GM18907 (cell line): ENCODE measurements around the gene ABT1.
"Not testable (repeated sequence)": the region's sequence is repeated elsewhere in the genome, so short reads cannot be mapped to it uniquely, and the experiment has no call there.

Source experiments
- ATAC-seq: cut with Tn5 transposase; IDR thresholded peaks from one replicate; pipeline ENCODE4 v1.9.1; 2021; ENCODE audit warnings: mild to moderate bottlenecking, moderate library complexity; ENCODE audit not compliant: unreplicated experiment

ABT1 gene

DNA sequence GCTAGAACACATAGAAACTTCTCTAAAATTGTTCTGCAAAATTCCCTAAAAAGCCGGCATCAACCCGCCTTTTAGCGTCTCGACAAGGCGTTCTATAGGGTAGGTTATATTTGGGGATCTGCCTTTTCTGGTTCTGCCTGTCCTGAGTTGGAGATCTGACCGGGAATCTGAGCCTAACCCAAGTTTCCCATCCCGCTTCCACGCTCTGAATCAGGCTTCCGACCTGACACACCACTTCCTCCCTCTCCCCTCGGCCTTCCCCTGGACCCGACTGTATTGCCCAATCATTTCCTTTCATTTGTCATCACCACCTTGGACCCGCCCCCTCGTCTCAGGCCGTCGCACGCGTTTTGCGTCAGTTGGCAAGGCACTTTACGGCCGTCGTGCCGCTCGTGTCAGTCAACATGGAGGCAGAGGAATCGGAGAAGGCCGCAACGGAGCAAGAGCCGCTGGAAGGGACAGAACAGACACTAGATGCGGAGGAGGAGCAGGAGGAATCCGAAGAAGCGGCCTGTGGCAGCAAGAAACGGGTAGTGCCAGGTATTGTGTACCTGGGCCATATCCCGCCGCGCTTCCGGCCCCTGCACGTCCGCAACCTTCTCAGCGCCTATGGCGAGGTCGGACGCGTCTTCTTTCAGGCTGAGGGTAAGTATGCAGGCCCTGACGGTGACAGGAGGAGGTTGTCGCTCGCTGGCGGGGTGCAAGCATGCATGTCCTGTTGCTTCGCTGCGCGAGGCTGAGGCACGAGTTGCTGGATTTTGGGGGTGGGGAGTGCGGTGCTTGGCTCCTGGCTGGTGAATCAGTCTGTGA, at the start of gene ABT1:
Gene ABT1 (plus strand): TSS at position 375 of the 810 bp plus-strand sequence. CDS start 30 bp downstream, at position 405.
- ATAC-seq, result peak; percentile 80

DNA sequence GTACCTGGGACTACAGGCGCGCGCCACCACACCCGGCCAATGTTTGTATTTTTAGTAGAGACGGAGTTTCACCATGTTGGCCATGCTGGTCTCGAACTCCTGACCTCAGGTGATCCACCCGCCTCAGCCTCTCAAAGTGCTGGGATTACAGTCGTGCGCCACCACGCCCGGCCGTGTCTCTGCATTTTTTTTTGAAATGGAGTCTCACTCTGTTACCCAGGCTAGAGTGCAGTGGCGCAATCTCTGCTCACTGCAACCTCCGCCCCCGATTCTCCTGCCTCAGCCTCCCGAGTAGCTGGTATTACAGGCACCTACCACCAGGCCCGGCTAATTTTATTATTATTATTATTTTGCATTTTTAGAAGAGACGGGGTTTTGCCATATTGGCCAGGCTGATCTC, 49.4 kb upstream of the ABT1 start:
- ATAC-seq, result not testable (repeated sequence)

DNA sequence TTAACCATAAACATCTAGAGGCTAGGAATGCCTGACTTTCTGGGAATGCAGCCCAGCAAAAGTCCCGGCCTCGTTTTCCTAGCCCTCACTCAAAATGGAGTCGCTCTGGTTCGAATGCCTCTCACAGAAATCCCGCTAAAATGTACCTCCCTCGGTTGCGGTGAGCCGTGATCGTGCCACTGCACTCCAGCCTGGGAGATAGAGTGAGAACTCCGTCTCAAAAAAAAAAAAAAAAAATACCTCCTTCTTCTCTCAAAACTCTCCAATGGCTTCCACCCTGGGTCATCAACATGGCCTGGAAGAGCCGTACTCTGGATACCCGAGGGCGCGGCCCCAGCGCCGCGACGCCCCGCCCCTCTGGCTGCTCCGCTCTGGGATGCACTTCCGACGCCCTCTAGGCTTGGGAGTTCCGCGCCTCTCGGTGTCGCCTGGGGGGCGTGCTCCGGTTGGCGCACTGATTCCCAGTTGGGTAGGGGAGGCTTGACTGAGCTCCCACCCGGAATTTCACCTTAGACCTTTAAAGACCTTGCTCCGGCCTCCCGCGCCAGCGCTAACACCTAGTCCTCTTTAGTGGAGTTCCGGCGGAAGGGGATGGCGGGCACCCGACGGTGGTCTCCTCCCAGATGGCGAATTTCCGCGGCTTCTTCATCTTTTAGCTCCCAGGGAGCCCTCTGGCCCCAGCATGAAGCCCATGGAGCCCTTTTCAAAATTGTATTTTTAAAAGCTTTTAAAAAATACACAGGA, 46.3 kb upstream of the ABT1 start:
- no peak for ATAC-seq

DNA sequence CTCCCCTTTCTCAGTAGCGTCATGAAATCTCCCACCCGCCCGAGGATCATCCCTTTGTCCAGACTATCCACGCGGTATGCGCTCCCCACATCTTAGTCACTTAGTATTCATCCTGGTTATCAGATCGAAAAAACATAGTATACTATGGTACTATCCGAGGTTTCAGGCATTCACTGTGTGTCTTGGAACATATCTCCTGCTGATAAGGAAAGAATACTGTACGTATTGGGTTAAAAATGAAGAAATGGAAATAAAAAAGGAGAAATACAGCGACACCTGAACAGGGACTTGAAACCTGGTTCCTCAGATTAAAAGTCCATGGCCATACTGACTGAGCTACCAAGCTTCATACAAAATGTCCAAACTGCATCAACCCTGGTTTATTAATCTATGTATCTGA, 44.5 kb upstream of the ABT1 start:
- no peak for ATAC-seq

DNA sequence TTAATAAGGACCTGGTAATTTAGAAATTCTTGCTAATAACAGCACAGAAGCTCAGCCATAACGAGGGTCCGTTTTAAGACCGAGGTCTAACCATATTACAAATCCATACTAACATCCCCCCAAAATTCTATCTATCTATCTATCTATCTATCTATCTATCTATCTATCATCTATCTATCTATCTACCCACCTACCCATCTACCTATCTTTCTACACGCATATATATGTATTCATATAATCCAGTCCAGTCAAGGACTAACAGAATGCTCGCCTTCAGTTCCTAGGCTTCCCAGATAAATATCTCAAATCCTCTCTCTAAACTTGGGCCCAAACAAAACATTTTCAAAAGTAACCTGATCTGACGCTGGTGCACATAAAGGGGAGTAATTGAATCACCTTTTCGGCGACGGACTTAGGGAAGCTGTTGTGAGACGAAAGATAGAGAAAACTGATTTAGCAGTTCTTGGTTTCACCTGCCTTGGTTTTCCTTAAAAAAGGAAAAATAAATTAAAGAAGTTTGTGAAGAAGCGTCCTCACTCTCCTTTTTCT, 44.0 kb upstream of the ABT1 start:
- no peak for ATAC-seq

DNA sequence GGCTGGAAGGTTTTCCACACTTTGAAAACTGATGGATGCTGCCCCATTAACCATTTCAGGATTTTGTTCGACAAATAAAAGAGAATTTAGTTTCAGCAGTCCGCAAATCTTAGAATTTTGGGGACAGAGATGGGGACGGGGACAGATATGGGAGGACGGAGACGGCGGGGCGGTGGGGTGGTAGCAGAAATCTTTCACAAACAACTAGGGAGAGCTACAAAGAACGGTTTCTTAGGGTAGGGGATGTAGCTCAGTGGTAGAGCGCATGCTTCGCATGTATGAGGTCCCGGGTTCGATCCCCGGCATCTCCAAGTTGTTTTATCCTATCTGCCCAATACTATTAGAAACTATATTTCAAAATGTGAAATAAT, 43.5 kb upstream of the ABT1 start:
- ATAC-seq, result peak; percentile 49

DNA sequence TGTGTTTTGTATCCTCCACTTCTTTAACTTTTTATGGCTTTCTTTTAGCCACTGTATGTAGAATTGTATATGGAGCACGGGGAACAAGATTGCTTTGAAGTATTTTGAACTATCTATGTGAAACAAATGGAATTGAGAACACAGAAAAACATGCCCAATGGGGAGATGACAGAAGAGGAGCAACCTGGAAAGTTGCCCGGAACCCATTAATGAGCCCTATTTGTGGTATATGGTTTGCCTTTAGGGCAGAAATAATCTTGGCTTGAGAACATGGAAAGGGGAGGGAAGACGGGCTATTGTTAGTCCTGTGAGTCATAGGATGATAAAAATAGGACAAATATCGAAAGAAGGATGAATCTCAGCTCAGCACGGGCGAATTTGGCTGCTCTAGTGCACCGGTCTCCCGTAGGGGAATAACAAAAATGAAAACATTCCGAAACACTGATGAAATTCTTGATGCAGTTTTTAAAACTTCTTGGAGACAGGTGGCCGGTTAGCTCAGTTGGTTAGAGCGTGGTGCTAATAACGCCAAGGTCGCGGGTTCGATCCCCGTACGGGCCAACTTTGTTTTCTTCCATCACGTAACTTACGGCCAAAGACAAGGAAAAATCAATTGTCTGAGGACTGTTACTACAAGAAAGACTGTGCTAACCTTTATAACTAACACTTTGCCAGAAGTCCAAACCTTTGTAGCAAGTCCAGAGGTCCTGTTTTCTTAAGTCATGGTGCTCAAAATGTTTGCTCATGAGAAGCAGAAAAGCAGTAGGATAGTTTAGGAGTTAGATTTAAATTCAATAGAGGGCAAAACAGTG, 42.9 kb upstream of the ABT1 start:
- peak; percentile 37 for ATAC-seq

DNA sequence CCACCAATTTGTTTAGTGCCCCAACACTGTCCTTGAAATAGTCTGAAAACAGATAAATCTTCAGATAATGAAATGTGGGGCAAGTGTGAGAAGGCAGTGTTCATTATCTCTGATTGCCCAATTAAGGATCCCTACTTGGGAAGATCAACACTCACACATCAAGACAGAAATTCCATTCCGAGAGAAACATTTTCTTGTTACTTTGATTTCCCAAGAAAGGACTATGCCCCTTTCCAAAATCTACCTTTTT, 42.4 kb upstream of the ABT1 start:
- ATAC-seq, result peak; percentile 1

DNA sequence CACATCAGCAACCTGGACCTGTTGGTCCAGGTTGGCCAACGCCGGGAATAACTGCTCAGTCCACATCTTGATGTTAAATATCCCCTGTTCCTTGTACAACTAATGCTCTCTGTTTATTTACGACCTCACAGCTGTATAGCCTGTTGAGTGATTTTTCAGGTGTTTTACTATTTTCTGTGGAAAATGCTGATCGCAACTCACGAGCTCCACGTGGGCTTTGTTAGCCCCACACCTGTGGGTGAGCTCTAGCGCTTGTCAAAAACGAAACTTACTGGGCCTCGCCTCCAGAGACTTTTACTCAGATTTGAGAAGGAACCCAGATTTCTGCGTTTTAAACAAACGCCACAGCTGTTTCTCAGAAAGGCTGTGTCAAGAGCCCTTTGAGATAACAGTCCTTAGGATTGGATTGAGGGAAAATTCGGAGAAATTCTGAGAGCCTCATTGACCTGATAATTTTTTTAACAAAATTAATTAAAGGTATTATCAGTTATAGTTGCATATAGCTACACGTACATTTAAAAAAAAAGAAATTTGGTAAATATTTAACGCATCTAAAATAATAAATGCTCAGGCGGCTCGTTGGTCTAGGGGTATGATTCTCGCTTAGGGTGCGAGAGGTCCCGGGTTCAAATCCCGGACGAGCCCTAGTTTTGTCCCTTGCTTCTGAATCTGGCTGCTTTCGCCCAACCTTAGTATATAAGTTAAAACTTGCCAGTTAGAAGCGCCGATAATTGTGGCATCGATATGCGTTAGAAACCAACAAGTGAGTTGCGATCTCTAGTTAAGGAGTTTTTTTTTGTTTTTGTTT, 41.9 kb upstream of the ABT1 start:
- peak; percentile 27 for ATAC-seq

DNA sequence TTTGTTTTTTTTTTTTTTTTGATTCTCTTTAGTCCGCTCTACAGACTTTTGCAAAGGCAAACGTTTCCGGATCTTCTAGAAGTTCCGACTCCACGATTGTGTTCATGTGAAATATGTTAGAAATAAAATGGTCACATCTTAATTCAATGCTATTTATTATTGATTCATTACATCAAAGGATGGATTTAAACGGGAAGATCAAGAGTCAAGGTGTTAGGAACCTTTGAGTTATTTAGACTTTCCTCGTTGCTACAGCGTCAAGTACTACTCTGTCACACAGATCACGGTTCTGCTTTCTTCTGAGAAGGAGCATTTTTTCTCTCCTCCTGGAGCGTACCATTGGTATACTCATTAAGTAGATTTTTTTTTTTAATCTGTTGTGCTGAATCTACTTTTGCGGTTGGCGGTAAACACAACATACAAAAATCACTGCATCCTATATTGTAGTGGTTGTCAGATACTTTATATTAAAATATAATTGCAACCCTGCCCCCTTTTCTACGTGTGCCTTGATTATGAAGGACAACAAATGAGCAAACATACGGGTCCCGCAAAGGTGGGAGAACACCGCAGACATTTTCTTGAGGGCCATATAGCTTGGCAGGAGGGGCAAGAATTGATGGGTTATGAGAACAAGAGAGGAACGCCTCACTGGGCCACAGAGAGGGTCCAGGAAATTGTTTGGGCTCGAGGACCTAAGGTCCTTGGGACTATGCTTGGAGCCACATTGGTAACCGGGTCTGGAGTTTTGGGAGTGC, 41.1 kb upstream of the ABT1 start:
- no peak for ATAC-seq

DNA sequence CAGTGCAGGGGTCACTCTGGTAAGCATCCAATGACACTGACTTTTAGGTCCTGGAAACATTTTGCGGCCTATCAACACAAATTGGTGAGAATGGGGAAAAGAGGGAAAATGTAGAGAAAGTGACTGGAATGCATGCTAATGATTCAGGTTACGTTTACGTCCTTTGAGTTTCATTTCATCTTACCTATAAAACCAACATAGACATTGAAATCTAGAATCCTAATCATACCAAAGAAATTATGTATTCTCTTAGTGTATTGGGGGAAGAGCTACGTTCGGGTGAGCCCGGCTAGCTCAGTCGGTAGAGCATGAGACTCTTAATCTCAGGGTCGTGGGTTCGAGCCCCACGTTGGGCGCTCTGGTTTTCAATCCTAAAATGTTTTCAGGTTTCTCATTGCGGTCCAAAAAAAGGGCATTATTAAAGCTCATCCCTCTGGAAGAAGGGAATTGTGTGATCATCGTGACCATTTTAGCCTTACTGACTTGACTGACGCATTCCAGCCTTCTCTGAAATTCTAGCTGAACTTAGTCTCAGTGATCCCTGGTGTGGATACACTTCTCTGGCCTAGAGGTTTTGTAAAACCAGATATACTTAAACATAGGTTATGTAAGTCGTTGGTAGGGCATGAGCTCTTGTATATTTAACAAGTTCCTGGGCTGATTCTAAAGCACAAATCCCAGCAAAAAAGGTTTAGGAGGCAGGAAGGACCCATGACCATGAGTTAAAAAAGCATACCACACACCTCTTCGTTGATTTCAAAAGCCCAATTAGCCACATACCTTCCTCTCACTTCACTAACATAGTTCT, 40.3 kb upstream of the ABT1 start:
- no peak for ATAC-seq

DNA sequence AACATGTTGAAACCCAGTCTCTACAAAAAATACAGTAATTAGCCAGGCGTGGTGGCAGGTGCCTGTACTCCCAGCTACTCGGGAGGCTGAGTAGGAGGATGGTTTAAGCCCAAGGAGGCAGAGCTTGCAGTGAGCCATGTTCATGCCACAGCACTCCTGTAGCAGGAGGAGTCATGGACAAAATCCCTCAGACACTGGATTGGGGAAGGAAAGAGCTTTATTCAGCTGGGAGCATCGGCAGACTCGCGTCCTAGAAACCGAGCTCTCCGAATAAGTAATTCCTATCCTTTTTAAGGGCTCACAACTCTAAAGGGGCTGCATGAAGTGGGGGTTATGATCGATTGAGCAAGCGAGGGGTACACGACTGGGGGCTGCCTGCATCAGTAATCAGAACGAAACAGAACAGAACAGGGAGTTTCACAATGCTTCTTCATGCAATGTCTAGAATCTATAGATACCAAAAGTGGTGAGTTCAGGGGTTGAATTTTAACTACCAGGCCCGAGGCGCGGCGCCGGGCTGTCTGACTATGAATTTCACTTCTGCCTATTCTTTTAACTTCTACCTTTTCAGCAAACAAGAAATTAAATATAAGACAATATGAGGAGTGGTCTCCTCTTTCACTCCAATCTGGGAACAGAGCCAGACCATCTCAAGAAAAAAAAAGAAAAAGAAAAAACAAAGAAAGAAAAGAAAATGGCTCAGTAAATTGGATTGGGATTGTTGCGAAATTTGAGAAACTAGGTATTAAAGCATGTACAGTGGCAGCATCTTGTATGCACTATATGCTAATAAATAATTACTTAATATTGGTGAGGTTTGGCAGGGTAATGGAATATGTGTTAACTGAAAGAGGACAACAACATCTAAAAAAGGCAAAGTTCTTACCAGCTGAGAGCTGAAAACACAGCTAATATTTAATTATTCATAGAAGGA, 35.0 kb upstream of the ABT1 start:
- peak; percentile 46 for ATAC-seq

DNA sequence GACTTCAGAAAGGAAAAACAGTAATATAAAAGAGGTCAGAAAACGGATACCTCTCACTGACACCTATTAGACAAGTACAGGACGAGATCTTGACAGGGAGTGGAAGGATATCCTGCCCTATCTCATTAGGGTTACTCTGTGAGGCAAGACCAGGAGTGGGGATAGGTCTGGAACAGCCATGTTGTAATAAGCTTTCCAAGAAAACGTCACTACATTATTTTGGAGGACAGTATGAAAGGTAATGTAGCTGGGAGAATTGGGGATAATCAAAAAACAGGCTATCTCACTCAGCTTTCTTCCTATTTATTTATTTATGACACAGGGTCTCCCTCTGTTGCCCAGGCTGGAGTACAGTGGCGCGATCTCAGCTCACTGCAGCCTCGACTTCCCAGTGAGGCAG, 33.3 kb upstream of the ABT1 start:
- no peak for ATAC-seq

DNA sequence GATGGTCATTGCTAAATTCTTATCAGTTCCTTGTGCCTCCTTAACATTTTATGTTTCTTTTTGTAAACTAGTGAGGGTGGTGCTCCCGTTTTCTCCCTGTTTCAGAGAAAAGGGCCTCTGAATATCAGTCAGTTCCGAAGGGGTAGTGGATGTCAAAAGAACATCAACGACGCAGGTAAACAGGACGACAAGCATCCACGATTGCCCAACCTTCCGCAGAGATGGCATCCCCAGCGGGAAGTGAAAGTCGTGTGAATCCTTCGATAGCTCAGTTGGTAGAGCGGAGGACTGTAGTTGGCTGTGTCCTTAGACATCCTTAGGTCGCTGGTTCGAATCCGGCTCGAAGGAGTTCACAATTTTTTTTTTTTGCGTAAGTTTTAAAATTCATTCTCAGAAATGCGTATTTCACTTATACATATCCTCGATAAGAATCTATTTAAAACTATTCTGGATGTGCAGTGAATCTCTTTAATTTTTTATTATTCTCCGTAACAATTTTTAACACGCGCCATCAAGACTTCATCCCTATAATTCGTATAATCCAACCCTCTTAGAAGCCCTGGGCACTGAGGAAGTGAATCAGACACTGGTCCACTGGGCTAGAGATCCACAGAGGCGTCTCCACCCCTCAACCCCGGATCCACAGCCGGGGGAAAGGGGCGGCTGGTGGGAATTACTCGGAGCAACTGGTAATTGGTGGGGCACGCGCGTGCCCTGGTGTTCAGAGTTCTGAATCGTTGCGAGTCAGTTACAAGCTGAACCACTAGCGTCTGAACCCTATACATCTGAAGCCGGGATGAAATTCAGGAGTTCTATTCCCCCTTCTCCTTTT, 27.9 kb upstream of the ABT1 start:
- peak; percentile 69 for ATAC-seq

DNA sequence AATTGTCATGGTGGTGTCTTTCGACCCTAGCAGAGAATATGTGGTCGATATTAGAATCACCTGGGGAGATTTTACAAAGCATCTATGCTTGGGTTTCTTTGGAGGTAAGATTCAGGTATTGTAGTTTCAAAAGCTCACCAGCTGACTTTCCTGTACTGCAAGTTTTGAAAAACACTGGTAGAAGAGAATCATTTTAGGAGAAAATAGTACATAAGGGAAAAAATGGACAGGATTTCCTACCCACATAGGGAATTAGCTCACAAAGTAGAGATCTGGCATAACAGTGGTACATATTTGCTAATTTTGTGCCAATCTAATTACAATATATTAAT, 27.4 kb upstream of the ABT1 start:
- ATAC-seq, result no peak

DNA sequence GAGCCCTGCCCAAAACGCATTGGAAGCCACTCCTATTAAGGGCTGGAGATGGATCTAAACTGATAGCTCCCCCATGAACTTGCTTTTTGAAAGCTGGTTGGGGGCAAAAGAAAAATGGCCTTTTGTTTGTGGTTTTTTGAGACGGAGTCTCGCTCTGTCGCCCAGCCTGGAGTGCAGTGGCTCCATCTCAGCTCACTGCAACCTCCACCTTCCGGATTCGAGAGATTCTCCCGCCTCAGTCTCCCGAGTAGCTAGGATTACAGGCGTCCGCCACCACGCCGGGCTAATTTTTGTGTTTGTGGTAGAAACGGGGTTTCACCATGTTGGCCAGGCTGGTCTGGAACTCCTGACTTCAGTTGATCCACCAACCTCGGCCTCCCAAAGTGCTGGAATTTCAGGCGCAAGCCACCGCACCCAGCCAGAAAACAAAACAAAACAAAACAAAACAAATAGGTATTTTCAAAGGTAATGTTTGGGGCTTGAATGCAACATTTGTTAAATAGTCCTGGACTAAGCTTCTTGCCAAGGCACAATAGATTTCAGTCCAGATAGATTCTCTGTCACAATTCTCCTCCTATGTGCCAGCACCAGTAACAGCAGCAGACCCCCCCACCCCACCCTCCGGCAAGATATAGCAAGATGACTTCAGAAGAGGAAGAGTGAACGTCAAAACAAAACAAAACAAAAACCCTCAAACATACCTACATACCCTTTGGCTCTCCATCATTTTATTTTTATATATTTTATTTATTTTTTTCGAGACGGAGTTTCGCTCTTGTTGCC, 26.5 kb upstream of the ABT1 start:
- ATAC-seq, result no peak
